Esophagus muscularis mucosa (tissue), 4 donors: ENCODE data around the gene TCF7L2.

ENCODE experiments used
- CTCF ChIP-seq, 3 experiments: fragments of 200-600 bp in 2 of 3; fragments of 450-650 bp in 1 of 3; sonication (generic) in 2 of 3; IDR thresholded peaks; one replicate each; pipeline ENCODE4 v1.5.1; 2017 to 2019; ENCODE audit warnings: antibody characterized with exemption in 3 of 3, mild to moderate bottlenecking in 2 of 3, moderate library complexity in 1 of 3
- EP300 ChIP-seq: sonication (generic); formaldehyde crosslinking; IDR thresholded peaks from one replicate; pipeline ENCODE4 v1.6.1; 2017; ENCODE audit warnings: antibody characterized with exemption
- POLR2A ChIP-seq: fragments of 450-650 bp; IDR thresholded peaks from one replicate; pipeline ENCODE4 v1.6.1; 2017; ENCODE audit warnings: antibody characterized with exemption, moderate library complexity, mild to moderate bottlenecking, low read depth
- POLR2AphosphoS5 ChIP-seq, 2 donors: sonication (generic); formaldehyde crosslinking; IDR thresholded peaks; one replicate each; pipeline ENCODE4 v1.6.1; 2017; ENCODE audit warnings: antibody characterized with exemption in 2 of 2

DNA sequence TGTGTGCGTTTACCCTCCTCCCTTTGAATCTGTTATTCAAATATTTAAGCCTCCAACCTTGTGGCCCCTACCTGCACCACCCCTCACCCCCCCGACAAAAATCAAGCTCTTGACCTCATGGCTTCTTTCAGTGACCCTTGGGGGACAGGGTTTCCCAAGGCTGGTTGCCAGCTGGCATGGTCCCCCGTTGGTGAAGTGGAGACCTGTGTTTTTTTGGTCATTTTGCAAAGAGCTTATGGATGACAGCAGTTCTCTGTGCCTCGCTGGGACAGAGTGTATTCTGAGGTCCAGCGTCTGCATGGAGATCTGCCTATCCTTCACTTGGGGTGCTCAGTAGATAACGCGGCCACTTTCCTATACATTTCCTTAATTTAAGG, 111.0 kb downstream of the TCF7L2 start:
- TF ChIP-seq POLR2A (no peak), CTCF (IDR thresholded peaks at IDR 0.05) (no peak), EP300 (no peak), POLR2AphosphoS5 (IDR thresholded peaks at IDR 0.05) (no peak)
